HepG2 (cell line): ENCODE data around the gene ZNRF3. TPM values are rescaled to one million over a fixed set of nuclear protein-coding genes. Genes with fewer than 3 reads are reported as not detected.

Experiments used
- KLF13 ChIP-seq: sonication (generic); formaldehyde crosslinking; IDR thresholded peaks from 2 replicates; pipeline ENCODE4 v1.4.0; 2020; ENCODE audit warnings: mild to moderate bottlenecking, missing genetic modification reagents
- KLF6 ChIP-seq: IDR thresholded peaks from 2 replicates; pipeline ENCODE4 v1.8.0; 2016; ENCODE audit warnings: missing biosample characterization, missing genetic modification reagents
- MAFF ChIP-seq: IDR thresholded peaks from 2 replicates; pipeline ENCODE4 v1.6.1; 2011; ENCODE audit warnings: low read depth, low read length, improper control_type of control experiment
- MED1 ChIP-seq: sonication (generic); formaldehyde crosslinking; IDR thresholded peaks from 2 replicates; pipeline ENCODE4 v1.4.0; 2020; ENCODE audit warnings: missing genetic modification reagents
- MEF2D ChIP-seq: sonication (generic); formaldehyde crosslinking; IDR thresholded peaks from 2 replicates; pipeline ENCODE4 v1.5.1; 2020; ENCODE audit warnings: mild to moderate bottlenecking, missing genetic modification reagents
- MLLT10 ChIP-seq: sonication (generic); formaldehyde crosslinking; IDR thresholded peaks from 2 replicates; pipeline ENCODE4 v1.4.0; 2020; ENCODE audit warnings: missing genetic modification reagents
- NBN ChIP-seq: fragments of 450-650 bp; conservative IDR thresholded peaks from 2 replicates; pipeline ENCODE4 v1.6.1; 2017
- PITX1 ChIP-seq: sonication (generic); formaldehyde crosslinking; IDR thresholded peaks from 2 replicates; pipeline ENCODE4 v1.5.1; 2020; ENCODE audit warnings: mild to moderate bottlenecking, missing genetic modification reagents
- RELA ChIP-seq: sonication (generic); formaldehyde crosslinking; IDR thresholded peaks from 2 replicates; pipeline ENCODE4 v1.4.0; 2020; ENCODE audit warnings: missing genetic modification reagents
- SRSF9 ChIP-seq: fragments of 200-400 bp; formaldehyde crosslinking; IDR thresholded peaks from 2 replicates; pipeline ENCODE4 v1.6.1; 2018; ENCODE audit warnings: borderline replicate concordance, mild to moderate bottlenecking, low read depth, low read length; ENCODE audit not compliant: insufficient read depth, poor library complexity, severe bottlenecking
- ZBTB38 ChIP-seq: sonication (generic); formaldehyde crosslinking; IDR thresholded peaks from 2 replicates; pipeline ENCODE4 v1.5.1; 2020; ENCODE audit warnings: mild to moderate bottlenecking, missing genetic modification reagents
- ZNF10 ChIP-seq: sonication (generic); formaldehyde crosslinking; IDR thresholded peaks from 2 replicates; pipeline ENCODE4 v1.4.0; 2020; ENCODE audit warnings: mild to moderate bottlenecking, low read depth, missing genetic modification reagents, borderline replicate concordance
- ZNF274 ChIP-seq: sonication (generic); formaldehyde crosslinking; IDR thresholded peaks from 2 replicates; pipeline ENCODE4 v1.5.1; 2020; ENCODE audit warnings: mild to moderate bottlenecking, missing genetic modification reagents
- ZNF615 ChIP-seq: sonication (generic); formaldehyde crosslinking; IDR thresholded peaks from 2 replicates; pipeline ENCODE4 v1.5.0; 2020; ENCODE audit warnings: mild to moderate bottlenecking, missing genetic modification reagents, borderline replicate concordance
- ZNF724P ChIP-seq: sonication (generic); formaldehyde crosslinking; IDR thresholded peaks from 2 replicates; pipeline ENCODE4 v1.8.0; 2022; ENCODE audit warnings: missing genetic modification reagents, borderline replicate concordance
- ZNF749 ChIP-seq: sonication (generic); formaldehyde crosslinking; IDR thresholded peaks from 2 replicates; pipeline ENCODE4 v1.8.0; 2022; ENCODE audit warnings: mild to moderate bottlenecking, missing genetic modification reagents, moderate library complexity, borderline replicate concordance
- ZSCAN22 ChIP-seq: sonication (generic); formaldehyde crosslinking; IDR thresholded peaks from 2 replicates; pipeline ENCODE4 v1.4.0; 2020; ENCODE audit warnings: mild to moderate bottlenecking, missing genetic modification reagents
- polyA plus RNA-seq, 8 experiments: library from polyadenylated mRNA; depleted of rRNA in 3 of 8; stranded (reverse) in 7 of 8; unstranded in 1 of 8; fragments of >200 nt; fragmentation: Illumina TruSeq in 4 of 8; extraction: Trizol in 4 of 8; gene quantifications; 2 replicates each; pipeline versions ENCODE4 v1.2.1 to v1.2.3, GENCODE V29; 2011 to 2016; ENCODE audit warnings: low read depth in 4 of 8, missing spikeins in 1 of 8, mixed read lengths in 1 of 8; ENCODE audit not compliant: insufficient read depth in 1 of 8
- total RNA-seq, 5 experiments: library from RNA; depleted of rRNA; stranded (reverse); fragments of >200 nt; fragmentation: Illumina TruSeq; extraction: Trizol; gene quantifications; 2 replicates each; pipeline ENCODE4 v1.2.3, GENCODE V29; 2016; ENCODE audit warnings: low read depth in 1 of 5
- TF ChIP-seq, protein P1 (sequence below): sonication (generic); formaldehyde crosslinking; IDR thresholded peaks from 2 replicates; pipeline ENCODE4 v1.4.0; 2020; ENCODE audit warnings: missing genetic modification reagents, borderline replicate concordance
- TF ChIP-seq, protein P2 (sequence below): sonication (generic); formaldehyde crosslinking; IDR thresholded peaks from 2 replicates; pipeline ENCODE4 v1.4.0; 2020; ENCODE audit warnings: missing genetic modification reagents, low read depth, mild to moderate bottlenecking, borderline replicate concordance
- TF ChIP-seq, protein P3 (sequence below): IDR thresholded peaks from 2 replicates; pipeline ENCODE4 v1.4.0; 2020; ENCODE audit warnings: mild to moderate bottlenecking, missing genetic modification reagents

Gene ZNRF3
- total and polyA plus RNA-seq, 2 of the 13 experiments (the other 11 are each of a cell fraction or from before 2014, with no cell fraction given), result 20.3 to 36.7 TPM

DNA sequence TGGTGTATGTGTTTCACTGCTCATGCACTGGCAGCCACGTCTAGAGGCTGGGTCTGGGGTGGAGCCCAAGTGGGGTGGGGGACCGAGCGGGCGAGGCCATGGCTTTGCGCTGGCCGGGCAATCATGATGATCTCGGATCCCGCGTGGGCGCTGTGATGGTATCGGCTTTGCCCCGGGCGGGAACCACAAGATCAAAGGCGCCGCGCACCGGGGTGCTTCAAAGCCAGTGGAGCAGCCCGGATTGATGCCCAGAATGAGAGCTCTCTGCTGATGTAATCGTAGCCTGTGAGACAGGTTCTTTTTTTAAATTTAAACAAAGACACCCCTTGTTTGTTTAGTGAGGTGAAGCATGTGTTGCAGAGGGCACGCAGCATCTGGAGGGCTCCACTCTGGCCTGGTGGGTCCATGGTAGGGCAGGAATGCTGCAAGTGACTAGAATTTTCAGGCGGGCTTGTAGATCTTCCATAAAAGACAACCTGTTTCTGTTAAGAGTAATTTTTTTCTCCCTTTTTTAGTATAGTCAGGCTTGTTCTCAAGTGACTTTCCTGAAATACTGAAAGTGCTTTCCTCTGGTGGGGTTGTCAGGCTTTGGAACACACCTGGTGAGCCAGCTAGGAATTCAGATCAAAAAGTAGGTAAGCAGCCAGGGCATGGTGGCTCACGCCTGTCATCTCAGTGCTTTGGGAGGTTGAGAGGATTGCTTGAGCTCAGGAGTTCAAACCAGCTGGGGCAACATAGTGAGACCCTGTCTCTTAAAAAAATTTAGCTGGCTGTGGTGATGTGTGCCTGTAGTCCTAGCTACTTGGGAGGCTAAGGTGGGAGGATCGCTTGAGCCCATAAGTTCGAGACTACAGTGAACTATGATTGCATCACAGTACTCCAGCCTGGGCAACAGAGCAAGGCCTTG is 40.7 kb downstream of the ZNRF3 start (continued):
- TF ChIP-seq, protein P1, sequence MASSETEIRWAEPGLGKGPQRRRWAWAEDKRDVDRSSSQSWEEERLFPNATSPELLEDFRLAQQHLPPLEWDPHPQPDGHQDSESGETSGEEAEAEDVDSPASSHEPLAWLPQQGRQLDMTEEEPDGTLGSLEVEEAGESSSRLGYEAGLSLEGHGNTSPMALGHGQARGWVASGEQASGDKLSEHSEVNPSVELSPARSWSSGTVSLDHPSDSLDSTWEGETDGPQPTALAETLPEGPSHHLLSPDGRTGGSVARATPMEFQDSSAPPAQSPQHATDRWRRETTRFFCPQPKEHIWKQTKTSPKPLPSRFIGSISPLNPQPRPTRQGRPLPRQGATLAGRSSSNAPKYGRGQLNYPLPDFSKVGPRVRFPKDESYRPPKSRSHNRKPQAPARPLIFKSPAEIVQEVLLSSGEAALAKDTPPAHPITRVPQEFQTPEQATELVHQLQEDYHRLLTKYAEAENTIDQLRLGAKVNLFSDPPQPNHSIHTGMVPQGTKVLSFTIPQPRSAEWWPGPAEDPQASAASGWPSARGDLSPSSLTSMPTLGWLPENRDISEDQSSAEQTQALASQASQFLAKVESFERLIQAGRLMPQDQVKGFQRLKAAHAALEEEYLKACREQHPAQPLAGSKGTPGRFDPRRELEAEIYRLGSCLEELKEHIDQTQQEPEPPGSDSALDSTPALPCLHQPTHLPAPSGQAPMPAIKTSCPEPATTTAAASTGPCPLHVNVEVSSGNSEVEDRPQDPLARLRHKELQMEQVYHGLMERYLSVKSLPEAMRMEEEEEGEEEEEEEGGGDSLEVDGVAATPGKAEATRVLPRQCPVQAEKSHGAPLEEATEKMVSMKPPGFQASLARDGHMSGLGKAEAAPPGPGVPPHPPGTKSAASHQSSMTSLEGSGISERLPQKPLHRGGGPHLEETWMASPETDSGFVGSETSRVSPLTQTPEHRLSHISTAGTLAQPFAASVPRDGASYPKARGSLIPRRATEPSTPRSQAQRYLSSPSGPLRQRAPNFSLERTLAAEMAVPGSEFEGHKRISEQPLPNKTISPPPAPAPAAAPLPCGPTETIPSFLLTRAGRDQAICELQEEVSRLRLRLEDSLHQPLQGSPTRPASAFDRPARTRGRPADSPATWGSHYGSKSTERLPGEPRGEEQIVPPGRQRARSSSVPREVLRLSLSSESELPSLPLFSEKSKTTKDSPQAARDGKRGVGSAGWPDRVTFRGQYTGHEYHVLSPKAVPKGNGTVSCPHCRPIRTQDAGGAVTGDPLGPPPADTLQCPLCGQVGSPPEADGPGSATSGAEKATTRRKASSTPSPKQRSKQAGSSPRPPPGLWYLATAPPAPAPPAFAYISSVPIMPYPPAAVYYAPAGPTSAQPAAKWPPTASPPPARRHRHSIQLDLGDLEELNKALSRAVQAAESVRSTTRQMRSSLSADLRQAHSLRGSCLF (CRISPR knock-in tag), result peak; percentile 53; the same call in 1 of the 2 replicates
- TF ChIP-seq, protein P2, sequence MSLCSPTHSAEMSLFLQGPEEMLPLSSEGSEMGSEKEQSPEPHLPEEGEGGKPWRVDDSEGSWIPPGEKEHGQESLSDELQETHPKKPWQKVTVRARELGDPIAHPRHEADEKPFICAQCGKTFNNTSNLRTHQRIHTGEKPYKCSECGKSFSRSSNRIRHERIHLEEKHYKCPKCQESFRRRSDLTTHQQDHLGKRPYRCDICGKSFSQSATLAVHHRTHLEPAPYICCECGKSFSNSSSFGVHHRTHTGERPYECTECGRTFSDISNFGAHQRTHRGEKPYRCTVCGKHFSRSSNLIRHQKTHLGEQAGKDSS (CRISPR knock-in tag), result peak; percentile 61; the same call in 1 of the 2 replicates
- TF ChIP-seq NBN, result no peak
- TF ChIP-seq MLLT10 (CRISPR knock-in tag), result no peak
- TF ChIP-seq ZSCAN22 (CRISPR knock-in tag), result no peak
- TF ChIP-seq, protein P3, sequence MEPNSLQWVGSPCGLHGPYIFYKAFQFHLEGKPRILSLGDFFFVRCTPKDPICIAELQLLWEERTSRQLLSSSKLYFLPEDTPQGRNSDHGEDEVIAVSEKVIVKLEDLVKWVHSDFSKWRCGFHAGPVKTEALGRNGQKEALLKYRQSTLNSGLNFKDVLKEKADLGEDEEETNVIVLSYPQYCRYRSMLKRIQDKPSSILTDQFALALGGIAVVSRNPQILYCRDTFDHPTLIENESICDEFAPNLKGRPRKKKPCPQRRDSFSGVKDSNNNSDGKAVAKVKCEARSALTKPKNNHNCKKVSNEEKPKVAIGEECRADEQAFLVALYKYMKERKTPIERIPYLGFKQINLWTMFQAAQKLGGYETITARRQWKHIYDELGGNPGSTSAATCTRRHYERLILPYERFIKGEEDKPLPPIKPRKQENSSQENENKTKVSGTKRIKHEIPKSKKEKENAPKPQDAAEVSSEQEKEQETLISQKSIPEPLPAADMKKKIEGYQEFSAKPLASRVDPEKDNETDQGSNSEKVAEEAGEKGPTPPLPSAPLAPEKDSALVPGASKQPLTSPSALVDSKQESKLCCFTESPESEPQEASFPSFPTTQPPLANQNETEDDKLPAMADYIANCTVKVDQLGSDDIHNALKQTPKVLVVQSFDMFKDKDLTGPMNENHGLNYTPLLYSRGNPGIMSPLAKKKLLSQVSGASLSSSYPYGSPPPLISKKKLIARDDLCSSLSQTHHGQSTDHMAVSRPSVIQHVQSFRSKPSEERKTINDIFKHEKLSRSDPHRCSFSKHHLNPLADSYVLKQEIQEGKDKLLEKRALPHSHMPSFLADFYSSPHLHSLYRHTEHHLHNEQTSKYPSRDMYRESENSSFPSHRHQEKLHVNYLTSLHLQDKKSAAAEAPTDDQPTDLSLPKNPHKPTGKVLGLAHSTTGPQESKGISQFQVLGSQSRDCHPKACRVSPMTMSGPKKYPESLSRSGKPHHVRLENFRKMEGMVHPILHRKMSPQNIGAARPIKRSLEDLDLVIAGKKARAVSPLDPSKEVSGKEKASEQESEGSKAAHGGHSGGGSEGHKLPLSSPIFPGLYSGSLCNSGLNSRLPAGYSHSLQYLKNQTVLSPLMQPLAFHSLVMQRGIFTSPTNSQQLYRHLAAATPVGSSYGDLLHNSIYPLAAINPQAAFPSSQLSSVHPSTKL (CRISPR knock-in tag), result peak; percentile 98
- peak; percentile 88; the same call in 1 of the 2 replicates for TF ChIP-seq PITX1 (CRISPR knock-in tag)
- TF ChIP-seq ZBTB38 (CRISPR knock-in tag), result peak; percentile 68; the same call in 1 of the 2 replicates
- TF ChIP-seq SRSF9, result no peak
- no peak for TF ChIP-seq ZNF724P (CRISPR knock-in tag)
- TF ChIP-seq KLF13 (CRISPR knock-in tag), result no peak
- no peak for TF ChIP-seq ZNF615 (CRISPR knock-in tag)
- TF ChIP-seq MEF2D, result peak; percentile 96
- peak; percentile 80 for TF ChIP-seq KLF6 (CRISPR knock-in tag)
- TF ChIP-seq RELA (CRISPR knock-in tag), result no peak
- no peak for TF ChIP-seq ZNF10 (CRISPR knock-in tag)
- TF ChIP-seq ZNF749 (CRISPR knock-in tag), result no peak
- no peak for TF ChIP-seq MAFF
- peak; percentile 97 for TF ChIP-seq MED1 (CRISPR knock-in tag)
- 0 out of 2 replicates have a peak, but pooled peaks have one; percentile 49 for TF ChIP-seq ZNF274 (CRISPR knock-in tag)
